Endothelial cell of umbilical vein (primary cell): ENCODE measurements around the gene PRKAG1. TPM values are rescaled to one million over a fixed set of nuclear protein-coding genes. Genes with fewer than 3 reads are reported as not detected.

ENCODE experiments used
- BruUV-seq: library from RNA; stranded (reverse); fragments of 400-500 nt; replicated peaks from 2 replicates; lab custom pipeline; 2021; lab: Mats Ljungman, UMichigan
- CTCF ChIA-PET: fragments of 300-600, 350-600 bp; sonication (Branson Sonifier 250); formaldehyde crosslinking; loops from one replicate; lab custom pipeline; 2021; ENCODE audit warnings: antibody characterized with exemption, inconsistent platforms; lab: Charles Lee
- POLR2A ChIA-PET: fragments of 300-600, 350-600 bp; sonication (Branson Sonifier 250); formaldehyde crosslinking; loops from one replicate; lab custom pipeline; 2021; ENCODE audit warnings: antibody characterized with exemption, inconsistent platforms; lab: Charles Lee
- DNase-seq: peaks from one replicate; pipeline ENCODE4 v3.0.0-alpha.2; 2011; ENCODE audit warnings: low read depth, low spot score
- FAIRE-seq: peaks from 2 replicates; lab custom pipeline; 2011; peaks lifted over from hg19 to GRCh38; lab: Jason Lieb, UNC
- H2AFZ ChIP-seq: 2 replicates; pipeline ENCODE4 v1.6.0; 2012; ENCODE audit warnings: low read depth, low read length, control low read depth, inconsistent platforms
- H3K27ac ChIP-seq: 2 replicates; pipeline ENCODE4 v1.5.1; 2011; ENCODE audit warnings: low read depth, mild to moderate bottlenecking, control low read depth, low read length, moderate library complexity; ENCODE audit not compliant: insufficient read depth
- H3K27me3 ChIP-seq, 2 experiments: 2 replicates each; pipeline versions ENCODE4 v1.6.0 to v1.6.1; 2011; ENCODE audit warnings: low read length in 2 of 2, mixed read lengths in 1 of 2; ENCODE audit not compliant: control insufficient read depth in 2 of 2, insufficient read depth in 2 of 2
- H3K36me3 ChIP-seq, 2 experiments: 2 replicates in 1 of 2; 3 replicates in 1 of 2; pipeline ENCODE4 v1.5.1; 2011; ENCODE audit warnings: low read length in 2 of 2, mild to moderate bottlenecking in 1 of 2, moderate library complexity in 1 of 2; ENCODE audit not compliant: control insufficient read depth in 2 of 2, insufficient read depth in 2 of 2; ENCODE audit errors: extremely low read depth in 1 of 2
- H3K4me1 ChIP-seq: 3 replicates; pipeline ENCODE4 v1.5.1; 2011; ENCODE audit warnings: mild to moderate bottlenecking, low read length; ENCODE audit not compliant: control insufficient read depth, insufficient read depth; ENCODE audit errors: extremely low read depth
- H3K4me2 ChIP-seq: 2 replicates; pipeline ENCODE4 v1.6.1; 2011; ENCODE audit warnings: low read length, control low read depth, mixed read lengths; ENCODE audit not compliant: insufficient read depth
- H3K4me3 ChIP-seq, 3 experiments: fragments of 200-600 bp in 1 of 3; sonication (generic), shearing (Covaris generic) in 1 of 3; replicated peaks in 1 of 3; 2 replicates each; pipeline ENCODE4 v1.5.1; 2011 to 2016; ENCODE audit warnings: control low read depth in 3 of 3, low read length in 3 of 3, mild to moderate bottlenecking in 2 of 3, inconsistent platforms in 1 of 3, low read depth in 1 of 3, moderate library complexity in 1 of 3; ENCODE audit not compliant: insufficient read depth in 1 of 3
- H3K79me2 ChIP-seq: 2 replicates; pipeline ENCODE4 v1.6.0; 2012; ENCODE audit warnings: low read length, inconsistent platforms; ENCODE audit not compliant: control insufficient read depth, insufficient read depth
- H3K9ac ChIP-seq: replicated peaks from 2 replicates; pipeline ENCODE3; 2011; ENCODE audit warnings: low read length, control low read depth; ENCODE audit not compliant: insufficient read depth; ENCODE audit errors: extremely low read depth
- H3K9me1 ChIP-seq: replicated peaks from 3 replicates; pipeline ENCODE4 v1.6.0; 2011; ENCODE audit warnings: mild to moderate bottlenecking, low read length; ENCODE audit not compliant: control insufficient read depth, insufficient read depth; ENCODE audit errors: extremely low read depth
- H3K9me3 ChIP-seq: replicated peaks from 2 replicates; pipeline ENCODE4 v1.5.1; 2012; ENCODE audit warnings: low read length, inconsistent platforms; ENCODE audit not compliant: control insufficient read depth, insufficient read depth
- H4K20me1 ChIP-seq: replicated peaks from 2 replicates; pipeline ENCODE3; 2011; ENCODE audit warnings: mild to moderate bottlenecking, low read length; ENCODE audit not compliant: control insufficient read depth, insufficient read depth; ENCODE audit errors: extremely low read depth
- EZH2 ChIP-seq: IDR thresholded peaks from 2 replicates; pipeline ENCODE4 v1.6.1; 2012; ENCODE audit warnings: borderline replicate concordance, low read depth, mild to moderate bottlenecking, moderate library complexity, low read length, inconsistent platforms; ENCODE audit not compliant: severe bottlenecking
- FOS ChIP-seq: IDR thresholded peaks from 2 replicates; pipeline ENCODE4 v1.6.1; 2011; ENCODE audit warnings: mild to moderate bottlenecking, low read length, moderate library complexity, borderline replicate concordance; ENCODE audit not compliant: insufficient read depth
- GATA2 ChIP-seq: IDR thresholded peaks from 2 replicates; pipeline ENCODE4 v1.7.0; 2011; ENCODE audit warnings: low read depth, mild to moderate bottlenecking, moderate library complexity, mixed read lengths, low read length; ENCODE audit not compliant: insufficient read length, insufficient read depth
- JUN ChIP-seq: IDR thresholded peaks from 2 replicates; pipeline ENCODE4 v1.6.1; 2011; ENCODE audit warnings: borderline replicate concordance, low read depth; ENCODE audit not compliant: insufficient read length, insufficient read depth
- MYC ChIP-seq: IDR thresholded peaks from one replicate; pipeline ENCODE4 v1.6.1; 2011; ENCODE audit warnings: mild to moderate bottlenecking, low read depth, low read length
- POLR2A ChIP-seq: IDR thresholded peaks from 2 replicates; pipeline ENCODE4 v1.6.1; 2012; ENCODE audit warnings: low read depth, mild to moderate bottlenecking, control low read depth, low read length
- POLR2AphosphoS5 ChIP-seq: IDR thresholded peaks from 2 replicates; pipeline ENCODE4 v1.6.1; 2012; ENCODE audit warnings: low read depth, mild to moderate bottlenecking, control low read depth, low read length, moderate library complexity; ENCODE audit not compliant: insufficient read depth
- dilution Hi-C: fragments of 300-500 bp; cut with MboI; formaldehyde crosslinking; loops from one replicate; pipeline ENCODE4 v1.15.0; 2019; ENCODE audit warnings: low sequenced_read_pairs; ENCODE audit not compliant: extremely low pct_ligation_motif_present
- intact Hi-C: fragments of 100-400 bp; cut with micrococcal nuclease; formaldehyde crosslinking; loops from one replicate; pipeline ENCODE4 v1.10.0; 2022
- polyA plus RNA-seq, 4 experiments: library from polyadenylated mRNA; depleted of rRNA in 3 of 4; stranded (reverse) in 3 of 4; unstranded in 1 of 4; fragments of >200 nt; gene quantifications; 2 replicates each; pipeline versions ENCODE4 v1.2.1 to v1.2.3, GENCODE V29; 2011 to 2012; ENCODE audit warnings: missing spikeins in 1 of 4
- total RNA-seq: library from RNA; stranded (reverse); gene quantifications from 2 replicates; pipeline ENCODE4 v1.2.3, GENCODE V29; 2021
- TF ChIP-seq, protein P1 (sequence below): IDR thresholded peaks from 2 replicates; pipeline ENCODE4 v1.6.1; 2011; ENCODE audit not compliant: insufficient read depth, insufficient read length
- TF ChIP-seq, protein P2 (sequence below), 2 donors: IDR thresholded peaks; 1 replicate in 1 of 2; 2 replicates in 1 of 2; pipeline ENCODE4 v1.5.1; 2011; ENCODE audit warnings: low read length in 2 of 2, mild to moderate bottlenecking in 2 of 2, moderate library complexity in 2 of 2, control low read depth in 1 of 2, inconsistent platforms in 1 of 2, low read depth in 1 of 2; ENCODE audit not compliant: insufficient read depth in 1 of 2; ENCODE audit errors: extremely low read depth in 1 of 2

The PRKAG1 gene
- total and polyA plus RNA-seq, 2 donors (not counting 3 experiments of a cell fraction or from before 2014, with no cell fraction given), result 52.1 to 54.9 TPM

DNA sequence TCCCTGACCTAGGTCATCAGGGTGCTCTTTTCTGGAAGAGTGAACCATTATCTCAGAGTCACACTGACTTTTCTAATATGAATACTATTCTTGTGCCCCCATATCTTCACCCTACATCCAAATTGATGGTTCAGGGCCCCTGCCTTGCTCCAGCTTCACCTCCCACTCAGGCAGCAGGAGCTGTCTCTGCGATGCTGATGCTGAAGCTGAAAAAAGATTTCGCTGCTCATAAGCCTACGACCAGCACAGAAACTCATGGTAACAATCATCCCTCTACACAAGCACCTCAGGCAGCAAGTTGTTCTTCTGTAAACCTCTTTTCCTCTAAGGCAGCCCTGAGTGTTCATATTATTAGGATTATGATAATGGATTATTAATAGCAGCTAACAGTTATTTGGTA lies 64.5 kb downstream of the PRKAG1 start:
- TF ChIP-seq, protein P1, sequence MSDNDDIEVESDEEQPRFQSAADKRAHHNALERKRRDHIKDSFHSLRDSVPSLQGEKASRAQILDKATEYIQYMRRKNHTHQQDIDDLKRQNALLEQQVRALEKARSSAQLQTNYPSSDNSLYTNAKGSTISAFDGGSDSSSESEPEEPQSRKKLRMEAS, result no peak
- no peak for TF ChIP-seq FOS
- TF ChIP-seq MYC, result no peak
- TF ChIP-seq EZH2, result no peak
- TF ChIP-seq POLR2A, result no peak
- no peak for TF ChIP-seq JUN
- TF ChIP-seq GATA2, result no peak
- no peak for TF ChIP-seq POLR2AphosphoS5
- TF ChIP-seq, protein P2, sequence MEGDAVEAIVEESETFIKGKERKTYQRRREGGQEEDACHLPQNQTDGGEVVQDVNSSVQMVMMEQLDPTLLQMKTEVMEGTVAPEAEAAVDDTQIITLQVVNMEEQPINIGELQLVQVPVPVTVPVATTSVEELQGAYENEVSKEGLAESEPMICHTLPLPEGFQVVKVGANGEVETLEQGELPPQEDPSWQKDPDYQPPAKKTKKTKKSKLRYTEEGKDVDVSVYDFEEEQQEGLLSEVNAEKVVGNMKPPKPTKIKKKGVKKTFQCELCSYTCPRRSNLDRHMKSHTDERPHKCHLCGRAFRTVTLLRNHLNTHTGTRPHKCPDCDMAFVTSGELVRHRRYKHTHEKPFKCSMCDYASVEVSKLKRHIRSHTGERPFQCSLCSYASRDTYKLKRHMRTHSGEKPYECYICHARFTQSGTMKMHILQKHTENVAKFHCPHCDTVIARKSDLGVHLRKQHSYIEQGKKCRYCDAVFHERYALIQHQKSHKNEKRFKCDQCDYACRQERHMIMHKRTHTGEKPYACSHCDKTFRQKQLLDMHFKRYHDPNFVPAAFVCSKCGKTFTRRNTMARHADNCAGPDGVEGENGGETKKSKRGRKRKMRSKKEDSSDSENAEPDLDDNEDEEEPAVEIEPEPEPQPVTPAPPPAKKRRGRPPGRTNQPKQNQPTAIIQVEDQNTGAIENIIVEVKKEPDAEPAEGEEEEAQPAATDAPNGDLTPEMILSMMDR (IDR thresholded peaks at IDR 0.05; ENCODE audit: extremely low read depth in 1 of 2, insufficient read depth in 1 of 2, low read depth in 1 of 2, low read length in 2 of 2), result no peak
- Histone ChIP-seq H3K4me3 (no peak overlapping the region), H3K79me2 (peaks cover 67% of the 10 kb centered on the region), H4K20me1 (peaks cover 11% of the 10 kb centered on the region), H3K27ac (no peak overlapping the region), H3K9ac (no peak overlapping the region), H3K9me3 (no peaks in the 10 kb centered on the region), H3K36me3 (peaks cover 4 to 6% of the 10 kb centered on the region in 2 experiments), H3K9me1 (no peaks in the 10 kb centered on the region), H3K4me2 (no peak overlapping the region), H3K4me1 (peaks cover 15% of the 10 kb centered on the region), H3K27me3 (no peaks in the 10 kb centered on the region), H2AFZ (no peak overlapping the region)
- dilution Hi-C loops, result no loop called here
- CTCF ChIA-PET, result interaction anchor here (1.0 to 3.3 kb wide), 3 partner anchors 24 to 43 kb away, joined by 3 to 15 read pairs (median 5); no protein-coding TSS in a partner anchor
- FAIRE-seq, result no peak
- no peak for DNase-seq
- POLR2A ChIA-PET, result no interaction called here
- intact Hi-C loops, result no loop called here
- no TSS peak for BruUV-seq
